IMR-90 (cell line): Measurements from ENCODE around the gene NEK11. TPM values are rescaled to one million over a fixed set of nuclear protein-coding genes. Genes with fewer than 3 reads are reported as not detected.
A peak's percentile ranks its signal among the peaks of the same experiment; 100 is the strongest.
"Not testable (repeated sequence)": the region's sequence is repeated elsewhere in the genome, so short reads cannot be mapped to it uniquely, and the experiment has no call there.

ENCODE experiments used
- ATAC-seq: fragments of 200-7000 bp; cut with Tn5 transposase; 2 replicates; pipeline ENCODE4 v1.9.1; 2020; ENCODE audit warnings: low read depth, mild to moderate bottlenecking, moderate library complexity
- BruUV-seq: library from RNA; stranded (reverse); fragments of 400-500 nt; replicated peaks from 2 replicates; lab custom pipeline; 2021; lab: Mats Ljungman, UMichigan
- CTCF ChIA-PET: fragments of 300-600 bp; formaldehyde crosslinking; extraction: SDS; loops from one replicate; lab custom pipeline; 2021; ENCODE audit warnings: antibody characterized with exemption; lab: Yijun Ruan, JAX
- POLR2A ChIA-PET: fragments of 300-600 bp; sonication (Branson Sonifier 250); formaldehyde crosslinking; loops from one replicate; lab custom pipeline; 2022; ENCODE audit warnings: antibody characterized with exemption; ENCODE audit not compliant: unreplicated experiment; lab: Charles Lee
- DNase-seq: peaks from one replicate; pipeline ENCODE4 v3.0.0; 2013
- H2AFZ ChIP-seq: replicated peaks from 2 replicates; pipeline ENCODE3; 2013; ENCODE audit warnings: low read length, mild to moderate bottlenecking; ENCODE audit not compliant: poor library complexity
- H2AK5ac ChIP-seq: 2 replicates; pipeline ENCODE4 v1.6.1; 2013; ENCODE audit warnings: low read depth, low read length, inconsistent platforms
- H2AK9ac ChIP-seq: replicated peaks from 2 replicates; pipeline ENCODE3; 2013; ENCODE audit warnings: mild to moderate bottlenecking, low read depth, low read length, moderate library complexity; ENCODE audit not compliant: poor library complexity
- H2BK120ac ChIP-seq: 2 replicates; pipeline ENCODE4 v1.6.1; 2013; ENCODE audit warnings: low read depth, low read length, inconsistent platforms
- H2BK15ac ChIP-seq: 3 replicates; pipeline ENCODE4 v1.6.1; 2013; ENCODE audit warnings: low read depth, low read length, inconsistent platforms
- H2BK20ac ChIP-seq: 2 replicates; pipeline ENCODE4 v1.6.1; 2013; ENCODE audit warnings: low read depth, mild to moderate bottlenecking, inconsistent platforms, low read length, moderate library complexity
- H2BK5ac ChIP-seq: 2 replicates; pipeline ENCODE4 v1.6.1; 2013; ENCODE audit warnings: mild to moderate bottlenecking, low read depth, low read length, inconsistent platforms; ENCODE audit not compliant: poor library complexity, severe bottlenecking
- H3K14ac ChIP-seq: replicated peaks from 2 replicates; pipeline ENCODE4 v1.6.1; 2013; ENCODE audit warnings: low read depth, low read length, inconsistent platforms
- H3K18ac ChIP-seq: 2 replicates; pipeline ENCODE4 v1.6.1; 2013; ENCODE audit warnings: low read depth, low read length, control low read depth
- H3K23ac ChIP-seq: 2 replicates; pipeline ENCODE4 v1.6.1; 2013; ENCODE audit warnings: low read depth, low read length, inconsistent platforms
- H3K27ac ChIP-seq: 2 replicates; pipeline ENCODE4 v1.5.1; 2013; ENCODE audit warnings: mild to moderate bottlenecking, control low read depth, low read length; ENCODE audit not compliant: insufficient read depth
- H3K27me3 ChIP-seq: 2 replicates; pipeline ENCODE4 v1.6.1; 2013; ENCODE audit warnings: low read length; ENCODE audit not compliant: control insufficient read depth, insufficient read depth
- H3K36me3 ChIP-seq: 2 replicates; pipeline ENCODE4 v1.6.1; 2013; ENCODE audit warnings: low read length, mixed read lengths; ENCODE audit not compliant: control insufficient read depth, insufficient read depth
- H3K4ac ChIP-seq: 2 replicates; pipeline ENCODE4 v1.6.1; 2013; ENCODE audit warnings: low read depth, low read length, inconsistent platforms
- H3K4me1 ChIP-seq: 2 replicates; pipeline ENCODE4 v1.6.1; 2013; ENCODE audit warnings: low read length, mixed read lengths; ENCODE audit not compliant: control insufficient read depth, insufficient read depth
- H3K4me2 ChIP-seq: 2 replicates; pipeline ENCODE4 v1.6.1; 2013; ENCODE audit warnings: low read depth, mild to moderate bottlenecking, control low read depth, low read length, moderate library complexity
- H3K4me3 ChIP-seq: 2 replicates; pipeline ENCODE4 v1.5.1; 2013; ENCODE audit warnings: low read depth, mild to moderate bottlenecking, control low read depth, low read length, moderate library complexity; ENCODE audit not compliant: insufficient read depth
- H3K56ac ChIP-seq: 2 replicates; pipeline ENCODE4 v1.6.1; 2013; ENCODE audit warnings: low read length, inconsistent platforms; ENCODE audit not compliant: insufficient read depth; ENCODE audit errors: extremely low read depth
- H3K79me1 ChIP-seq, 2 experiments: 2 replicates each; pipeline ENCODE4 v1.6.1; 2013; ENCODE audit warnings: low read length in 2 of 2, inconsistent platforms in 1 of 2, low read depth in 1 of 2
- H3K9ac ChIP-seq: 2 replicates; pipeline ENCODE4 v1.6.1; 2013; ENCODE audit warnings: low read depth, low read length, control low read depth
- H3K9me1 ChIP-seq: 2 replicates; pipeline ENCODE4 v1.6.1; 2013; ENCODE audit warnings: low read length, inconsistent platforms; ENCODE audit not compliant: insufficient read depth
- H3K9me3 ChIP-seq: 2 replicates; pipeline ENCODE4 v1.6.1; 2013; ENCODE audit warnings: low read length; ENCODE audit not compliant: control insufficient read depth, insufficient read depth
- H4K20me1 ChIP-seq: 2 replicates; pipeline ENCODE4 v1.6.1; 2013; ENCODE audit warnings: low read length, inconsistent platforms; ENCODE audit not compliant: insufficient read depth
- H4K5ac ChIP-seq: 2 replicates; pipeline ENCODE4 v1.6.1; 2013; ENCODE audit warnings: mild to moderate bottlenecking, low read depth, low read length, control low read depth
- H4K8ac ChIP-seq, 2 experiments: 2 replicates each; pipeline ENCODE4 v1.6.1; 2013; ENCODE audit warnings: low read depth in 2 of 2, low read length in 2 of 2, control low read depth in 1 of 2, inconsistent platforms in 1 of 2
- H4K91ac ChIP-seq: 2 replicates; pipeline ENCODE4 v1.6.1; 2013; ENCODE audit warnings: low read depth, low read length, inconsistent platforms; ENCODE audit not compliant: insufficient read depth
- BHLHE40 ChIP-seq: fragments of 150-350 bp; IDR thresholded peaks from 2 replicates; pipeline ENCODE4 v1.6.1; 2016; ENCODE audit warnings: mild to moderate bottlenecking, low read depth, low read length
- CEBPB ChIP-seq: IDR thresholded peaks from 2 replicates; pipeline ENCODE4 v1.6.1; 2012; ENCODE audit warnings: low read depth, low read length, improper control_type of control experiment
- RAD21 ChIP-seq: IDR thresholded peaks from 2 replicates; pipeline ENCODE4 v1.6.1; 2012; ENCODE audit warnings: low read length, improper control_type of control experiment
- WGBS, 2 experiments: methylation state at CpG; one replicate each; pipeline versions ENCODE4 v1.1.5 to v1.1.7; 2013; ENCODE audit warnings: missing lambda C conversion rate in 2 of 2; ENCODE audit not compliant: insufficient read length in 1 of 2; ENCODE audit errors: extremely low coverage in 2 of 2; 5-methylcytosine and 5-hydroxymethylcytosine counted together
- dilution Hi-C: fragments of 300-500 bp; cut with HindIII; formaldehyde crosslinking; loops from one replicate; pipeline ENCODE4 v1.14.3; 2018; ENCODE audit warnings: low sequenced_read_pairs; ENCODE audit not compliant: unreplicated experiment
- in situ Hi-C: fragments of 300-500 bp; cut with MboI; formaldehyde crosslinking; loops from 3 replicates; pipeline ENCODE4 v1.14.3; 2019; ENCODE audit warnings: low sequenced_read_pairs, inconsistent platforms, mixed read lengths
- intact Hi-C: fragments of 100-400 bp; cut with micrococcal nuclease; formaldehyde crosslinking; loops from 2 replicates; pipeline ENCODE4 v1.10.0; 2022
- polyA plus RNA-seq, 3 experiments: library from polyadenylated mRNA; depleted of rRNA; stranded (reverse); fragments of >200 nt; gene quantifications; 2 replicates each; pipeline ENCODE4 v1.2.3, GENCODE V29; 2012; ENCODE audit warnings: low replicate concordance in 1 of 3
- total RNA-seq: library from RNA; depleted of rRNA; stranded (reverse); fragments of >200 nt; gene quantifications from 2 replicates; pipeline ENCODE4 v1.2.3, GENCODE V29; 2012
- TF ChIP-seq, protein P1 (sequence below): fragments of 150-350 bp; IDR thresholded peaks from 2 replicates; pipeline ENCODE4 v1.6.1; 2016; ENCODE audit warnings: low read depth, mild to moderate bottlenecking, low read length, moderate library complexity, borderline replicate concordance

NEK11 gene
- total and polyA plus RNA-seq, 2 of the 4 experiments (the other 2 are of a cell fraction), result 1.1 to 1.6 TPM

DNA sequence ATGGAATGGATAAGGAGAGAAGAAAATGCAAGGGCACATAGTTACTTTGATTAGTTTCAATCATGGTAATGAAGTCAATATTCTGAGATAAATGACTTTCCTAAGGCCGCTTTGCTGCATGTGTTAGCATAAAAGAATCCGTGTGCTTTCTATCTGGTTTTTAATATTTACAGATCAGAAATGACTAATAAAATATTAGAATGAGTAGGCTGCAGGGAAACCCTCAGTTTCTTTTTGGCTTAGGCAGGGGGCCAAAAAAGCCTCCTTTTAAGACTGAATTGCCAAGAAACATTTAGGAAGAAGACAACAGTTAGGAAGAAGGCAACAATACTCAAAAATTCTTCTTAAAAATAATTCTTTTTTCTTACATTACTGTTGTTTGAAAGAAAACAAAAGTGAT, 11.6 kb downstream of the NEK11 start:
- DNase-seq (peak; percentile 34), ATAC-seq (no peak)
- no peaks in the 10 kb centered on the region for H3K36me3 ChIP-seq
- no peak overlapping the region for H3K4me3 ChIP-seq
- TF ChIP-seq RAD21, result no peak
- no peak for TF ChIP-seq CEBPB
- TF ChIP-seq, protein P1, sequence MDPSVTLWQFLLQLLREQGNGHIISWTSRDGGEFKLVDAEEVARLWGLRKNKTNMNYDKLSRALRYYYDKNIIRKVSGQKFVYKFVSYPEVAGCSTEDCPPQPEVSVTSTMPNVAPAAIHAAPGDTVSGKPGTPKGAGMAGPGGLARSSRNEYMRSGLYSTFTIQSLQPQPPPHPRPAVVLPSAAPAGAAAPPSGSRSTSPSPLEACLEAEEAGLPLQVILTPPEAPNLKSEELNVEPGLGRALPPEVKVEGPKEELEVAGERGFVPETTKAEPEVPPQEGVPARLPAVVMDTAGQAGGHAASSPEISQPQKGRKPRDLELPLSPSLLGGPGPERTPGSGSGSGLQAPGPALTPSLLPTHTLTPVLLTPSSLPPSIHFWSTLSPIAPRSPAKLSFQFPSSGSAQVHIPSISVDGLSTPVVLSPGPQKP, result no peak
- TF ChIP-seq BHLHE40, result no peak
- H3K9me1 ChIP-seq, result no peaks in the 10 kb centered on the region
- no peak overlapping the region for H3K4ac ChIP-seq
- H2BK120ac ChIP-seq, result no peak overlapping the region
- CTCF ChIA-PET, result no interaction called here
- no peak overlapping the region for H4K8ac ChIP-seq
- no peak overlapping the region for H4K5ac ChIP-seq
- H3K56ac ChIP-seq, result no peak overlapping the region
- no peak overlapping the region for H2AK9ac ChIP-seq
- H4K91ac ChIP-seq, result no peak overlapping the region
- in situ Hi-C loops, result loop anchor here (25.0 kb wide), 2 partner anchors 449 to 999 kb away; partner anchors contain the start of gene CPNE4
- WGBS, 2 experiments, result no CpG with 5 or more reads among the region's 2 CpGs
- H3K9me3 ChIP-seq, result no peaks in the 10 kb centered on the region
- no peak overlapping the region for H3K14ac ChIP-seq
- H3K27me3 ChIP-seq, result no peaks in the 10 kb centered on the region
- no TSS peak for BruUV-seq
- no peak overlapping the region for H2BK5ac ChIP-seq
- H3K27ac ChIP-seq, result no peak overlapping the region
- no peak overlapping the region for H3K23ac ChIP-seq
- no peak overlapping the region for H2BK20ac ChIP-seq
- H3K4me2 ChIP-seq, result no peak overlapping the region
- H4K20me1 ChIP-seq, result peaks cover 4% of the 10 kb centered on the region; the same call in 1 of the 2 replicates
- POLR2A ChIA-PET, result no interaction called here
- H3K18ac ChIP-seq, result no peak overlapping the region
- no peaks in the 10 kb centered on the region for H3K79me1 ChIP-seq
- no peak overlapping the region for H2AFZ ChIP-seq
- dilution Hi-C loops, result no loop called here
- no peak overlapping the region for H2BK15ac ChIP-seq
- no peak overlapping the region for H3K9ac ChIP-seq
- peaks cover 4% of the 10 kb centered on the region for H3K4me1 ChIP-seq
- H2AK5ac ChIP-seq, result no peak overlapping the region
- intact Hi-C loops, result loop anchor here (1.0 to 10.0 kb wide), 4 partner anchors 16 to 764 kb away; no protein-coding TSS in a partner anchor

DNA sequence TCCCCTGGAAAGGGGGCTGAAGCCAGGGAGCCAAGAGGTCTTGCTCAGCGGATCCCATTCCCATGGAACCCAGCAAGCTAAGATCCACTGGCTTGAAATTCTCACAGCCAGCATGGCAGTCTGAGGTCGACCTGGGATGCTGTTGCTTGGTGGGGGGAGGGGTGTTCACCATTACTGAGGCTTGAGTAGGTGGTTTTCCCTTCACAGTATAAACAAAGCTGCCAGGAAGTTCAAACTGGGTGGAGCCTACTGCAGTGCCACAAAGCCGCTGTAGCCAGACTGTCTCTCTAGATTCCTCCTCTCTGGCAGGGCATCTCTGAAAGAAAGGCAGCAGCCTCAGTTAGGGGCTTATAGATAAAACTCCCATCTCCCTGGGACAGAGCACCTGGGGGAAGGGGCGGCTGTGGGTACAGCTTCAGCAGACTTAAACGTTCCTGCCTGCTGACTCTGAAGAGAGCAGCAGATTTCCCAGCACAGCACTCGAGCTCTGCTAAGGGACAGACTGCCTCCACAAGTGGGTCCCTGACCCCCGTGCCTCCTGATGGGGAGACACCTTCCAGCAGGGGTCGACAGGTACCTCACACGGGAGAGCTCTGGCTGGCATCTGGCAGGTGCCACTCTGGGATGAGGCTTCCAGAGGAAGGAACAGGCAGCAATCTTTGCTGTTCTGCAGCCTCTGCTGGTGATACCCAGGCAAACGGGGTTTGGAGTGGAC, 15.8 kb downstream of the NEK11 start:
- in situ Hi-C loops, result loop anchor here (25.0 kb wide), 2 partner anchors 445 to 995 kb away; partner anchors contain the start of gene CPNE4
- H3K27ac ChIP-seq, ATAC-seq, H3K4me3 ChIP-seq, H2BK20ac ChIP-seq, H3K23ac ChIP-seq, H3K9ac ChIP-seq, H2AK5ac ChIP-seq, H2BK5ac ChIP-seq, H3K36me3 ChIP-seq, H3K4me2 ChIP-seq, dilution Hi-C loops, H4K8ac ChIP-seq, H4K91ac ChIP-seq, H3K27me3 ChIP-seq, H3K79me1 ChIP-seq, H2BK120ac ChIP-seq, BruUV-seq, H4K20me1 ChIP-seq, POLR2A ChIA-PET, DNase-seq, H2AK9ac ChIP-seq, H3K56ac ChIP-seq, H3K9me1 ChIP-seq, intact Hi-C loops, H2AFZ ChIP-seq, CTCF ChIA-PET, H4K5ac ChIP-seq, H3K4me1 ChIP-seq, H2BK15ac ChIP-seq, H3K9me3 ChIP-seq, H3K4ac ChIP-seq, H3K14ac ChIP-seq, H3K18ac ChIP-seq: not testable (repeated sequence)
- 85% methylated on average over 4 of the region's 10 CpGs; no CpG with 5 or more reads in 1 of the 2 experiments for WGBS, 2 experiments
